ENCODE data around the gene ERI3. TPM values are rescaled to one million over a fixed set of nuclear protein-coding genes. Genes with fewer than 3 reads are reported as not detected.
A peak's percentile ranks its signal among the peaks of the same experiment; 100 is the strongest.

ERI3 gene
- polyA plus RNA-seq, 3 donors: 26.4 to 35.0 (median 26.6) TPM

- peaks cover 2 to 5% (median 4%) of the 10 kb centered on the region in 3 donors for H3K27me3 Mint-ChIP-seq (ENCODE audit: low read depth in 3 of 3)
- no peaks in the 10 kb centered on the region for H3K36me3 Mint-ChIP-seq
- intact Hi-C loops (cut with micrococcal nuclease): no loop called here
- TF ChIP-seq, protein P1, sequence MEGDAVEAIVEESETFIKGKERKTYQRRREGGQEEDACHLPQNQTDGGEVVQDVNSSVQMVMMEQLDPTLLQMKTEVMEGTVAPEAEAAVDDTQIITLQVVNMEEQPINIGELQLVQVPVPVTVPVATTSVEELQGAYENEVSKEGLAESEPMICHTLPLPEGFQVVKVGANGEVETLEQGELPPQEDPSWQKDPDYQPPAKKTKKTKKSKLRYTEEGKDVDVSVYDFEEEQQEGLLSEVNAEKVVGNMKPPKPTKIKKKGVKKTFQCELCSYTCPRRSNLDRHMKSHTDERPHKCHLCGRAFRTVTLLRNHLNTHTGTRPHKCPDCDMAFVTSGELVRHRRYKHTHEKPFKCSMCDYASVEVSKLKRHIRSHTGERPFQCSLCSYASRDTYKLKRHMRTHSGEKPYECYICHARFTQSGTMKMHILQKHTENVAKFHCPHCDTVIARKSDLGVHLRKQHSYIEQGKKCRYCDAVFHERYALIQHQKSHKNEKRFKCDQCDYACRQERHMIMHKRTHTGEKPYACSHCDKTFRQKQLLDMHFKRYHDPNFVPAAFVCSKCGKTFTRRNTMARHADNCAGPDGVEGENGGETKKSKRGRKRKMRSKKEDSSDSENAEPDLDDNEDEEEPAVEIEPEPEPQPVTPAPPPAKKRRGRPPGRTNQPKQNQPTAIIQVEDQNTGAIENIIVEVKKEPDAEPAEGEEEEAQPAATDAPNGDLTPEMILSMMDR (IDR thresholded peaks at IDR 0.05): no peak
- peaks cover 2% of the 10 kb centered on the region for H3K4me1 Mint-ChIP-seq
- WGBS (ENCODE audit: insufficient coverage): 89% methylated on average over 7 of the region's 7 CpGs
- no peaks in the 10 kb centered on the region for H4K20me1 ChIP-seq (ENCODE audit: insufficient read depth, low read length)
- no peak overlapping the region for H3K4me3 ChIP-seq (replicated peaks in 1 of 3; ENCODE audit: low read depth in 2 of 3, low read length in 3 of 3)
- H3K36me3 ChIP-seq (replicated peaks in 1 of 2; ENCODE audit: control insufficient read depth in 1 of 2, insufficient read depth in 2 of 2, low read length in 2 of 2): no peaks in the 10 kb centered on the region
- no peaks in the 10 kb centered on the region for H3K9me3 ChIP-seq (replicated peaks in 1 of 2; ENCODE audit: control insufficient read depth in 1 of 2, insufficient read depth in 1 of 2, low read length in 2 of 2)
- no peaks in the 10 kb centered on the region for H3K4me1 ChIP-seq (ENCODE audit: control insufficient read depth in 1 of 2, insufficient read depth in 2 of 2, low read length in 2 of 2)
- peak overlapping the region in 1 of 7 donors; percentile 2 for H3K27ac Mint-ChIP-seq
- no peak overlapping the region for H2AFZ ChIP-seq (ENCODE audit: insufficient read depth, low read depth, low read length, poor library complexity, severe bottlenecking)
- no peaks in the 10 kb centered on the region for H3K27me3 ChIP-seq (ENCODE audit: control insufficient read depth in 2 of 2, insufficient read depth in 2 of 2, low read length in 2 of 2)
- no peak overlapping the region for H3K4me3 Mint-ChIP-seq
- no peak overlapping the region for H3K27ac ChIP-seq (ENCODE audit: low read depth in 1 of 2, low read length in 2 of 2)
- no peak overlapping the region for H3K9ac ChIP-seq (ENCODE audit: insufficient read depth, low read length, poor library complexity, severe bottlenecking)
- no peak overlapping the region for H3K4me2 ChIP-seq (replicated peaks; ENCODE audit: extremely low read depth, low read length, poor library complexity, severe bottlenecking)
- H3K79me2 ChIP-seq (ENCODE audit: insufficient read depth, low read length): no peaks in the 10 kb centered on the region
- peak in 2 of 3 donors; percentile 7 to 18 for DNase-seq
- no peaks in the 10 kb centered on the region for H3K9me3 Mint-ChIP-seq
These were observed 11.4 kb upstream of the ERI3 start for GRCh38 chr1:44366371-44366975.

DNA sequence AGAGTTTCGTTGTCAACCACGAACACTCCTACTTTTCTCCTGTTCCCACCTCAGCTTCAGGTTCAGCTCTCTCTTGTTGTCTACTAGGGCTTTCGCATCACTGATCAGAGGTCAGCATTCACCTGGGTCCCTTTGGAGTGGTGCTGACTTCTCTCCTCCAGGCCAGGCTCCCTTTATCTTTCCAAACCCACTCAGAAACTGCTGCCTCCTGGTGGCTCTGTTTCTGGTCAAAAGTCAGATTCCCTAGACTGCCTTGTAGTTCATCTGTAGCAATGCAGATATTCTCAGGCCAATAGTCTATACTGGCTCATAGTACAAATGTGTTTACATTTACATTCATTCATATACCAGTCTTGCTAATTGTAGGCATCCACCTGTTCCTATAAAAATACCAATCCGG, 6.4 kb upstream of the ERI3 start:
- H4K20me1 ChIP-seq (ENCODE audit: insufficient read depth, low read length): no peaks in the 10 kb centered on the region
- WGBS (ENCODE audit: insufficient coverage): 84% methylated on average over 4 of the region's 4 CpGs

More for the DNA sequence above, 6.4 kb upstream of the ERI3 start:
- Histone ChIP-seq H3K36me3 (replicated peaks in 1 of 2; ENCODE audit: control insufficient read depth in 1 of 2, insufficient read depth in 2 of 2, low read length in 2 of 2) (no peaks in the 10 kb centered on the region), H3K4me1 (ENCODE audit: control insufficient read depth in 1 of 2, insufficient read depth in 2 of 2, low read length in 2 of 2) (no peaks in the 10 kb centered on the region), H3K27me3 (ENCODE audit: control insufficient read depth in 2 of 2, insufficient read depth in 2 of 2, low read length in 2 of 2) (no peaks in the 10 kb centered on the region), H3K79me2 (ENCODE audit: insufficient read depth, low read length) (no peaks in the 10 kb centered on the region), H3K9me3 (replicated peaks in 1 of 2; ENCODE audit: control insufficient read depth in 1 of 2, insufficient read depth in 1 of 2, low read length in 2 of 2) (no peaks in the 10 kb centered on the region), H2AFZ (ENCODE audit: insufficient read depth, low read depth, low read length, poor library complexity, severe bottlenecking) (no peak overlapping the region), H3K27ac (ENCODE audit: low read depth in 1 of 2, low read length in 2 of 2) (no peak overlapping the region), H3K4me2 (replicated peaks; ENCODE audit: extremely low read depth, low read length, poor library complexity, severe bottlenecking) (no peak overlapping the region), H3K4me3 (replicated peaks in 1 of 3; ENCODE audit: low read depth in 2 of 3, low read length in 3 of 3) (no peak overlapping the region), H3K9ac (ENCODE audit: insufficient read depth, low read length, poor library complexity, severe bottlenecking) (no peak overlapping the region)
- no peak for DNase-seq
- Mint-ChIP-seq H3K4me3 (no peak overlapping the region), H3K27me3 (ENCODE audit: low read depth in 3 of 3) (peaks cover 0 to 6% (median 4%) of the 10 kb centered on the region in 3 donors), H3K4me1 (peaks cover 2% of the 10 kb centered on the region), H3K27ac (no peak overlapping the region), H3K9me3 (no peaks in the 10 kb centered on the region), H3K36me3 (no peaks in the 10 kb centered on the region)
- TF ChIP-seq, protein P1 (IDR thresholded peaks at IDR 0.05): no peak
- intact Hi-C loops (cut with micrococcal nuclease): no loop called here
